ENCODE data around the gene SCAF8.

The SCAF8 gene

GRCh38 chr6:154847318-154847717 is 114.1 kb downstream of the SCAF8 start:
- no peak for DNase-seq

- no peak for DNase-seq
These were observed 115.4 kb downstream of the SCAF8 start for GRCh38 chr6:154848580-154848979.

- DNase-seq = no peak
These were observed 116.3 kb downstream of the SCAF8 start for GRCh38 chr6:154849475-154849874.

GRCh38 chr6:154852687-154853086 is 119.5 kb downstream of the SCAF8 start:
- no peak for DNase-seq

GRCh38 chr6:154857529-154857928 is 124.3 kb downstream of the SCAF8 start:
- DNase-seq = no peak

- no peak for DNase-seq
These were observed 128.6 kb downstream of the SCAF8 start for GRCh38 chr6:154861825-154862224.

- no peak for DNase-seq
These were observed 129.3 kb downstream of the SCAF8 start for GRCh38 chr6:154862536-154862935.

GRCh38 chr6:154864066-154864430 is 130.8 kb downstream of the SCAF8 start:
- no peak for DNase-seq

GRCh38 chr6:154865291-154865690 is 132.1 kb downstream of the SCAF8 start:
- no peak for DNase-seq

- DNase-seq = no peak
These were observed 135.0 kb downstream of the SCAF8 start for GRCh38 chr6:154868143-154868594.

- DNase-seq = no peak
These were observed 139.4 kb downstream of the SCAF8 start for GRCh38 chr6:154872542-154873114.

GRCh38 chr6:154873546-154873945 is 140.3 kb downstream of the SCAF8 start:
- DNase-seq = no peak

- DNase-seq = no peak
These were observed 141.8 kb downstream of the SCAF8 start for GRCh38 chr6:154874773-154875592.

- no peak for DNase-seq
These were observed 143.5 kb downstream of the SCAF8 start for GRCh38 chr6:154876486-154877280.

- DNase-seq = no peak
These were observed 145.8 kb downstream of the SCAF8 start for GRCh38 chr6:154878871-154879491.

GRCh38 chr6:154882107-154882506 is 148.9 kb downstream of the SCAF8 start:
- DNase-seq = no peak
